Esophagus muscularis mucosa (tissue), 4 donors: ENCODE data around the gene UBA6. TPM values are rescaled to one million over a fixed set of nuclear protein-coding genes. Genes with fewer than 3 reads are reported as not detected.

Source experiments
- DNase-seq: peaks from one replicate; pipeline ENCODE4 v3.0.0-alpha.2; 2017; ENCODE audit errors: extremely low spot score
- H3K27ac ChIP-seq, 4 donors: fragments of 200-600 bp; sonication (generic); replicated peaks in 1 of 4; 1 replicate in 3 of 4; 2 replicates in 1 of 4; pipeline ENCODE4 v1.5.1; 2016 to 2019; ENCODE audit warnings: mild to moderate bottlenecking in 1 of 4
- H3K27me3 ChIP-seq, 4 donors: fragments of 200-600 bp; sonication (generic); one replicate each; pipeline versions ENCODE4 v1.5.1 to v1.6.0; 2016 to 2019
- H3K36me3 ChIP-seq, 4 donors: fragments of 200-600 bp; sonication (generic); one replicate each; pipeline ENCODE4 v1.5.1; 2016 to 2019
- H3K4me1 ChIP-seq, 4 donors: fragments of 200-600 bp; sonication (generic); one replicate each; pipeline ENCODE4 v1.5.1; 2016 to 2019
- H3K4me3 ChIP-seq, 4 donors: fragments of 200-600 bp; sonication (generic); 1 replicate in 2 of 4; 2 replicates in 2 of 4; pipeline ENCODE4 v1.5.1; 2016 to 2019; ENCODE audit warnings: mild to moderate bottlenecking in 4 of 4, moderate library complexity in 1 of 4
- H3K9me3 ChIP-seq, 4 donors: fragments of 200-600 bp; sonication (generic); 1 replicate in 3 of 4; 2 replicates in 1 of 4; pipeline ENCODE4 v1.5.1; 2016 to 2019
- CTCF ChIP-seq, 3 experiments: fragments of 200-600 bp in 2 of 3; fragments of 450-650 bp in 1 of 3; sonication (generic) in 2 of 3; IDR thresholded peaks; one replicate each; pipeline ENCODE4 v1.5.1; 2017 to 2019; ENCODE audit warnings: antibody characterized with exemption in 3 of 3, mild to moderate bottlenecking in 2 of 3, moderate library complexity in 1 of 3
- EP300 ChIP-seq: sonication (generic); formaldehyde crosslinking; IDR thresholded peaks from one replicate; pipeline ENCODE4 v1.6.1; 2017; ENCODE audit warnings: antibody characterized with exemption
- POLR2A ChIP-seq: fragments of 450-650 bp; IDR thresholded peaks from one replicate; pipeline ENCODE4 v1.6.1; 2017; ENCODE audit warnings: antibody characterized with exemption, moderate library complexity, mild to moderate bottlenecking, low read depth
- POLR2AphosphoS5 ChIP-seq, 2 donors: sonication (generic); formaldehyde crosslinking; IDR thresholded peaks; one replicate each; pipeline ENCODE4 v1.6.1; 2017; ENCODE audit warnings: antibody characterized with exemption in 2 of 2
- WGBS: methylation state at CpG from one replicate; pipeline ENCODE4 v1.1.5; 2018; 5-methylcytosine and 5-hydroxymethylcytosine counted together
- intact Hi-C: fragments of 100-400 bp; cut with DNase I; formaldehyde crosslinking; loops from one replicate; pipeline ENCODE4 v1.15.1; 2023
- total RNA-seq, 4 donors: library from RNA; depleted of rRNA; stranded (reverse); fragments of >200 nt; gene quantifications; one replicate each; pipeline versions ENCODE4 v1.1.0 to v1.2.1, GENCODE V29; 2016

Gene UBA6
- total RNA-seq, 4 donors from 2014 or later = 18.8 to 40.9 (median 21.5) TPM

- Histone ChIP-seq H3K36me3 (peaks cover 0 to 30% (median 11%) of the 10 kb centered on the region in 4 donors), H3K9me3 (peaks cover 0 to 9% (median 3%) of the 10 kb centered on the region in 4 donors), H3K27me3 (no peaks in the 10 kb centered on the region), H3K27ac (no peak overlapping the region), H3K4me1 (peaks cover 2 to 13% (median 3%) of the 10 kb centered on the region in 4 donors), H3K4me3 (no peak overlapping the region)
- TF ChIP-seq POLR2A (no peak), CTCF (IDR thresholded peaks at IDR 0.05) (no peak), POLR2AphosphoS5 (IDR thresholded peaks at IDR 0.05) (no peak)
- no peak for DNase-seq
- 95% methylated on average over 3 of the region's 3 CpGs for WGBS
- intact Hi-C loops = no loop called here
These were observed 6.3 kb downstream of the UBA6 start for GRCh38 chr4:67694662-67695061.

GRCh38 chr4:67691328-67691727, 9.6 kb downstream of the UBA6 start:
- no peak for TF ChIP-seq EP300
- TF ChIP-seq CTCF (IDR thresholded peaks at IDR 0.05) = no peak
- TF ChIP-seq POLR2AphosphoS5 (IDR thresholded peaks at IDR 0.05) = no peak
- TF ChIP-seq POLR2A = no peak
- Histone ChIP-seq H3K9me3 (peaks cover 0 to 9% (median 3%) of the 10 kb centered on the region in 4 donors), H3K4me3 (no peak overlapping the region), H3K4me1 (no peaks in the 10 kb centered on the region), H3K27ac (no peak overlapping the region), H3K27me3 (no peaks in the 10 kb centered on the region), H3K36me3 (peaks cover 0 to 27% (median 11%) of the 10 kb centered on the region in 4 donors)
- DNase-seq = no peak
- intact Hi-C loops = no loop called here

- H3K27me3 ChIP-seq = no peaks in the 10 kb centered on the region
- no peak for DNase-seq
- 83% methylated on average over 4 of the region's 4 CpGs for WGBS
- intact Hi-C loops = no loop called here
- H3K36me3 ChIP-seq = peaks cover 0 to 20% (median 9%) of the 10 kb centered on the region in 4 donors
- H3K4me3 ChIP-seq = no peak overlapping the region
- H3K4me1 ChIP-seq = no peaks in the 10 kb centered on the region
- peaks cover 0 to 7% (median 3%) of the 10 kb centered on the region in 4 donors for H3K9me3 ChIP-seq
- no peak overlapping the region for H3K27ac ChIP-seq
- TF ChIP-seq CTCF (IDR thresholded peaks at IDR 0.05) (no peak), POLR2A (no peak), EP300 (no peak), POLR2AphosphoS5 (IDR thresholded peaks at IDR 0.05) (no peak)
These were observed 13.3 kb downstream of the UBA6 start for GRCh38 chr4:67687636-67688035.

- intact Hi-C loops = no loop called here
- Histone ChIP-seq H3K27ac (no peak overlapping the region), H3K4me1 (no peaks in the 10 kb centered on the region), H3K9me3 (no peaks in the 10 kb centered on the region), H3K27me3 (no peaks in the 10 kb centered on the region), H3K4me3 (no peak overlapping the region), H3K36me3 (peaks cover 0 to 20% (median 5%) of the 10 kb centered on the region in 4 donors)
- 99% methylated on average over 5 of the region's 5 CpGs for WGBS
- no peak for DNase-seq
- no peak for TF ChIP-seq EP300
- no peak for TF ChIP-seq POLR2AphosphoS5 (IDR thresholded peaks at IDR 0.05)
- TF ChIP-seq POLR2A = no peak
- no peak for TF ChIP-seq CTCF (IDR thresholded peaks at IDR 0.05)
These were observed 15.5 kb downstream of the UBA6 start for GRCh38 chr4:67685532-67685859.

GRCh38 chr4:67684839-67685531, 16.0 kb downstream of the UBA6 start:
- 29% methylated on average over 1 of the region's 1 CpG for WGBS
- H3K36me3 ChIP-seq = peaks cover 0 to 25% (median 5%) of the 10 kb centered on the region in 4 donors
- no peak overlapping the region for H3K27ac ChIP-seq
- no peaks in the 10 kb centered on the region for H3K4me1 ChIP-seq
- no peak for DNase-seq
- no peaks in the 10 kb centered on the region for H3K9me3 ChIP-seq
- TF ChIP-seq POLR2A = no peak
- TF ChIP-seq CTCF (IDR thresholded peaks at IDR 0.05) = no peak
- TF ChIP-seq EP300 = no peak
- no peak for TF ChIP-seq POLR2AphosphoS5 (IDR thresholded peaks at IDR 0.05)
- no peak overlapping the region for H3K4me3 ChIP-seq
- intact Hi-C loops = no loop called here
- H3K27me3 ChIP-seq = no peaks in the 10 kb centered on the region
